ENCODE measurements around the gene SLC22A5.

Gene SLC22A5

GRCh38 chr5:132377738-132378137, 8.2 kb downstream of the SLC22A5 start:
- POLR2A ChIA-PET: no interaction called here
- TF ChIP-seq CTCF (IDR thresholded peaks at IDR 0.05; ENCODE audit: control extremely low read depth, extremely low read depth, low read depth, missing control alignments): no peak
- CTCF ChIA-PET: interaction anchor here (1.4 to 2.1 kb wide), 3 partner anchors 9 to 139 kb away, joined by 5 to 8 read pairs (median 6); no protein-coding TSS in a partner anchor
- DNase-seq (ENCODE audit: extremely low spot score): no peak

DNA sequence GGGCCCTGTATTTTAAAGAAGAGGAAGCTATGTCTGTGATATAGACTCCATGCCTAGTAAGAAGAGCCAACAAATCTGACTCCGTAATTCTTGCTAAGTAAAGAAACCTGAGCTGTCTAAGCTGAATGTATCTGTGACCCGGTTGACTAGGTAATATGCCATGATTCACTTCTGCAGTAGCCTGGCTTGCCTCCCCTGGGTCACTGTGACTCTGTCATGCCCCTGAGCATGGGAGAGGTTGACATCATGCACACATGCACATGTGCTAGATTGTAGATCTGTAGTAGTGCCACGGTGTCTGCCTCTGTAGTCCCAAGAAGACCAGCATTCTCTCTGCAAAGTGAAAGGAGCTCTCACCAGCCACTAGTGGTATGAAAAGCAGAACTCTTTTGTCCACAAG, 9.1 kb downstream of the SLC22A5 start:
- CTCF ChIA-PET: interaction anchor here (1.0 to 2.2 kb wide), 7 partner anchors 9 to 442 kb away, joined by 3 to 9 read pairs (median 5); no protein-coding TSS in a partner anchor
- POLR2A ChIA-PET: no interaction called here
- DNase-seq (ENCODE audit: extremely low spot score): no peak
- no peak for TF ChIP-seq CTCF (IDR thresholded peaks at IDR 0.05; ENCODE audit: control extremely low read depth, extremely low read depth, low read depth, missing control alignments)

DNA sequence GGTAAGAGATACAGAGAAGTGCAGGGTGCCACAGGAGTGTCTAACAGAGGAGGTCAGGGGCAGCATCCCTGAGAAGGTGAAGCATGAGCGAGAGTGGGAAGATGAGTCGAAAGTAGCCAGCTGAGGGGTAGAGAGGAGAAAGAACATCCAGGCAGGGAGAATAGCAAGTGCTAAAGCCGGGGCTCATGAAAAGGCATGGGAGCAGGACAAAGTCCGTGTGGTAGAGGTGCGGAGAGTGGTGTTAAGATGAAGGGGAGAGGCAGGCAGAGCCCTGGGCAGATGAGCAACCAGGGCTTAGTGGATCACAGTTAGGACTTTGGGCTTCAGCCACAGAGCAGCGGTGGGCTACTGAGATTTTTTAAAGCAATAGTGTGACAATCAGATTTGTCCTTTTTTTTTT, 10.5 kb downstream of the SLC22A5 start:
- no peak for TF ChIP-seq CTCF (IDR thresholded peaks at IDR 0.05; ENCODE audit: control extremely low read depth, extremely low read depth, low read depth, missing control alignments)
- POLR2A ChIA-PET: no interaction called here
- no peak for DNase-seq (ENCODE audit: extremely low spot score)
- CTCF ChIA-PET: interaction anchor here (2.2 kb wide), 1 partner anchor 120 kb away, joined by 9 read pairs; no protein-coding TSS in a partner anchor

DNA sequence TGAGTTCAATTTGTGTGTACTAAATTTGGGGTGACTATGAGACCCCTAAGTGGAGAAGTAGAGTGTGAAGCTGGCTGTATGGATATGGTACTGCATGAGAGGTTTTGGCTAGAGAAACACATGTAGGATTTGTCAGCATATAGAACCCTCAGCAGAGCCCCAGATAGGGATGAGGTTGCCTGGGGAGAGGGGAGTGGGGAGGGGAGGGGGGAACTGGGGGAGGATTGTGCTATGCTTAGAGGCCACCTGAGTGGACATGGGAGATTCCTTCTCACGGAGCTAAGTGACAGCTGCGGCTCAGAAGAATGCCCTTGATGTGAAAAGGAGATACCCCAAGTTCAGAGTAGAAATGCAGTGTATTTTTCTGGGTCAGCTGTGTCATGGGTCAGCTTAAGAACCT, 11.2 kb downstream of the SLC22A5 start:
- POLR2A ChIA-PET: no interaction called here
- no peak for DNase-seq (ENCODE audit: extremely low spot score)
- CTCF ChIA-PET: interaction anchor here (1.0 kb wide), 1 partner anchor 8 kb away, joined by 4 read pairs; no protein-coding TSS in a partner anchor
- no peak for TF ChIP-seq CTCF (IDR thresholded peaks at IDR 0.05; ENCODE audit: control extremely low read depth, extremely low read depth, low read depth, missing control alignments)

DNA sequence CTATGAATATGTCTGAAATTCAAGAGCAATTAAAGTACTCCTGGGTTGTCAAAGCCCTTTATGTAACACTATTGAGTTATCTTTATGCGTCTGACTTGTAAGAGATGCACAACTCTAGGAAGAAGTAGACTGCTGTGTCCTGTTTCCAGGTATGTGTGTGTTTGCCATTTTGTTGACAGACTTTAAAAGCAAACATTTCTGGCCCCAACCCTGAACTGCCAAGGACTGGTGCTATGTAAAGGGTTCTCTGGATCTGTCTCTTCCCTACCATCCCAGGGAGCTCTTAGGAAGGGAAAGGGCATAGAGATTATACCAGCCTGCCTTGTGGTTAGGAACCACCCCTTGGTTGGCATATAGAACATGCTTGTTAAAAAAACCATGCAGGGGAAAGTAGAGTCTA, 12.1 kb downstream of the SLC22A5 start:
- TF ChIP-seq CTCF (IDR thresholded peaks at IDR 0.05; ENCODE audit: control extremely low read depth, extremely low read depth, low read depth, missing control alignments): no peak
- DNase-seq (ENCODE audit: extremely low spot score): no peak
- ChIA-PET POLR2A (no interaction called here), CTCF (interaction anchor here (1.3 kb wide), 1 partner anchor 10 kb away, joined by 4 read pairs; no protein-coding TSS in a partner anchor)

- ChIA-PET POLR2A (no interaction called here), CTCF (interaction anchor here (1.0 to 3.0 kb wide), 7 partner anchors 12 to 437 kb away, joined by 3 to 31 read pairs (median 4); no protein-coding TSS in a partner anchor)
- TF ChIP-seq CTCF (IDR thresholded peaks at IDR 0.05; ENCODE audit: control extremely low read depth, extremely low read depth, low read depth, missing control alignments): no peak
- no peak for DNase-seq (ENCODE audit: extremely low spot score)
These were observed 13.8 kb downstream of the SLC22A5 start for GRCh38 chr5:132383261-132383660.
